K562 (cell line): ENCODE results near the gene RNF213. TPM values are rescaled to one million over a fixed set of nuclear protein-coding genes. Genes with fewer than 3 reads are reported as not detected.
A peak's percentile ranks its signal among the peaks of the same experiment; 100 is the strongest.

ENCODE experiments used
- ATAC-seq: fragments of 200-7000 bp; cut with Tn5 transposase; 3 replicates; pipeline ENCODE4 v1.9.1; 2020; ENCODE audit warnings: moderate library complexity
- BruUV-seq: library from RNA; stranded (reverse); fragments of 400-500 nt; replicated peaks from 2 replicates; lab custom pipeline; 2021; lab: Mats Ljungman, UMichigan
- CTCF ChIA-PET: fragments of 300-600 bp; formaldehyde crosslinking; extraction: SDS; loops from one replicate; lab custom pipeline; 2021; ENCODE audit warnings: low intra/inter-chr PET ratio; lab: Yijun Ruan, JAX
- POLR2A ChIA-PET: fragments of 300-600, 350-650 bp; sonication (Branson Sonifier 250); formaldehyde crosslinking; extraction: SDS; loops from one replicate; lab custom pipeline; 2021; ENCODE audit warnings: antibody characterized with exemption, inconsistent platforms; lab: Yijun Ruan, JAX
- DNase-seq, 4 experiments: peaks; one replicate each; pipeline versions ENCODE4 v3.0.0 to v3.0.0-alpha.2; 2011 to 2018; ENCODE audit warnings: low spot score in 3 of 4, mixed read lengths in 3 of 4; ENCODE audit errors: extremely low read depth in 1 of 4
- FAIRE-seq: peaks from 2 replicates; lab custom pipeline; 2011; peaks lifted over from hg19 to GRCh38; lab: Jason Lieb, UNC
- H2AFZ ChIP-seq: 2 replicates; pipeline ENCODE4 v1.6.0; 2011; ENCODE audit warnings: low read depth, low read length, control low read depth, inconsistent platforms
- H3K27ac ChIP-seq: fragments of 200-600 bp; 3 replicates; pipeline ENCODE4 v1.8.0; 2011; ENCODE audit warnings: low read depth, mild to moderate bottlenecking, control low read depth, inconsistent platforms, low read length, moderate library complexity, mixed read lengths; ENCODE audit errors: extremely low read depth
- H3K27me3 ChIP-seq, 2 experiments: fragments of 300-600 bp in 1 of 2; 2 replicates in 1 of 2; 3 replicates in 1 of 2; pipeline versions ENCODE4 v1.6.0 to v1.8.0; 2011; ENCODE audit warnings: inconsistent platforms in 2 of 2, low read length in 2 of 2, mild to moderate bottlenecking in 1 of 2, mixed read lengths in 1 of 2, moderate library complexity in 1 of 2; ENCODE audit not compliant: control insufficient read depth in 2 of 2, insufficient read depth in 2 of 2
- H3K36me3 ChIP-seq: fragments of 300-600 bp; 3 replicates; pipeline ENCODE4 v1.8.0; 2011; ENCODE audit warnings: mild to moderate bottlenecking, low read length, inconsistent platforms; ENCODE audit not compliant: control insufficient read depth, insufficient read depth
- H3K4me1 ChIP-seq, 2 experiments: fragments of 200-600 bp in 1 of 2; replicated peaks in 1 of 2; 2 replicates in 1 of 2; 3 replicates in 1 of 2; pipeline versions ENCODE4 v1.5.1 to v1.8.0; 2011; ENCODE audit warnings: inconsistent platforms in 2 of 2, low read length in 2 of 2, mild to moderate bottlenecking in 1 of 2, mixed read lengths in 1 of 2, moderate library complexity in 1 of 2; ENCODE audit not compliant: control insufficient read depth in 2 of 2, insufficient read depth in 2 of 2
- H3K4me2 ChIP-seq: 2 replicates; pipeline ENCODE4 v1.6.1; 2011; ENCODE audit warnings: low read length, control low read depth, inconsistent platforms, mixed read lengths; ENCODE audit not compliant: insufficient read depth
- H3K4me3 ChIP-seq: fragments of 200-600 bp; sonication (generic), shearing (Covaris generic); 2 replicates; pipeline ENCODE4 v1.5.1; 2016; ENCODE audit warnings: control low read depth, inconsistent platforms
- H3K79me2 ChIP-seq: fragments of 200-600 bp; 3 replicates; pipeline ENCODE4 v1.8.0; 2011; ENCODE audit warnings: low read length, inconsistent platforms; ENCODE audit not compliant: control insufficient read depth, insufficient read depth
- H3K9ac ChIP-seq, 2 experiments: 2 replicates each; pipeline versions ENCODE4 v1.6.0 to v1.6.1; 2011; ENCODE audit warnings: low read depth in 2 of 2, low read length in 2 of 2, control low read depth in 1 of 2, inconsistent platforms in 1 of 2, mild to moderate bottlenecking in 1 of 2, mixed read lengths in 1 of 2; ENCODE audit not compliant: insufficient read depth in 1 of 2
- H3K9me1 ChIP-seq: one replicate; pipeline ENCODE4 v1.6.0; 2011; ENCODE audit warnings: inconsistent platforms, mild to moderate bottlenecking, low read length, moderate library complexity; ENCODE audit not compliant: control insufficient read depth, insufficient read depth
- H3K9me3 ChIP-seq: replicated peaks from 2 replicates; pipeline ENCODE4 v1.5.1; 2011; ENCODE audit warnings: low read depth, low read length, inconsistent platforms; ENCODE audit not compliant: control insufficient read depth, insufficient read depth
- H4K20me1 ChIP-seq: replicated peaks from 2 replicates; pipeline ENCODE4 v1.6.1; 2011; ENCODE audit warnings: low read length, inconsistent platforms, mixed read lengths; ENCODE audit not compliant: control insufficient read depth, insufficient read depth
- EP400 ChIP-seq: fragments of 450-650 bp; IDR thresholded peaks from 2 replicates; pipeline ENCODE4 v1.6.1; 2017; ENCODE audit warnings: antibody characterized with exemption, mild to moderate bottlenecking, moderate library complexity
- HLTF ChIP-seq: fragments of 450-650 bp; IDR thresholded peaks from 2 replicates; pipeline ENCODE4 v1.6.1; 2016
- NFRKB ChIP-seq: fragments of 450-650 bp; IDR thresholded peaks from 2 replicates; pipeline ENCODE4 v1.6.1; 2016; ENCODE audit warnings: low read depth
- PCBP1 ChIP-seq: fragments of 200-400 bp; formaldehyde crosslinking; IDR thresholded peaks from 2 replicates; pipeline ENCODE4 v1.6.1; 2018; ENCODE audit warnings: mild to moderate bottlenecking, low read depth, low read length; ENCODE audit not compliant: poor library complexity, severe bottlenecking
- ZNF133 ChIP-seq: fragments of 250-450 bp; sonication (Bioruptor Pico); IDR thresholded peaks from 2 replicates; pipeline ENCODE4 v1.4.0; 2020; ENCODE audit warnings: mild to moderate bottlenecking
- WGBS: fragments of 100-300 bp; shearing (Covaris generic); methylation state at CpG from one replicate; pipeline ENCODE4 v1.1.6; 2016; ENCODE audit warnings: low coverage, mixed read lengths; ENCODE audit not compliant: insufficient coverage; ENCODE audit errors: missing lambda C conversion rate; 5-methylcytosine and 5-hydroxymethylcytosine counted together
- in situ Hi-C: fragments of 300-500 bp; cut with MboI; formaldehyde crosslinking; loops from 4 replicates; pipeline ENCODE4 v1.15.0; 2018; ENCODE audit warnings: inconsistent platforms, mixed read lengths
- intact Hi-C: fragments of 100-400 bp; cut with micrococcal nuclease; formaldehyde crosslinking; loops from 2 replicates; pipeline ENCODE4 v1.14.2; 2022
- polyA plus RNA-seq, 8 experiments: library from polyadenylated mRNA; depleted of rRNA in 4 of 8; stranded (reverse) in 5 of 8; unstranded in 3 of 8; fragments of >200 nt; fragmentation: Nextera tagmentation in 2 of 8; fragmentation: Illumina TruSeq in 1 of 8; extraction: Ambion mirVana in 2 of 8; extraction: Trizol in 1 of 8; gene quantifications; 2 replicates each; pipeline versions ENCODE4 v1.2.1 to v1.2.3, GENCODE V29; 2011 to 2014; ENCODE audit warnings: inconsistent platforms in 1 of 8, missing spikeins in 1 of 8
- total RNA-seq, 7 experiments: library from RNA; depleted of rRNA in 6 of 7; stranded (reverse); fragments of >200 nt in 6 of 7; fragmentation: Illumina TruSeq in 2 of 7; extraction: Trizol in 2 of 7; gene quantifications; 2 replicates each; pipeline versions ENCODE4 v1.2.1 to v1.2.3, GENCODE V29; 2011 to 2021; ENCODE audit warnings: low replicate concordance in 1 of 7
- TF ChIP-seq, protein P1 (sequence below): sonication (generic); formaldehyde crosslinking; IDR thresholded peaks from 2 replicates; pipeline ENCODE4 v1.8.0; 2022; ENCODE audit warnings: mild to moderate bottlenecking, missing genetic modification reagents
- TF ChIP-seq, protein P2 (sequence below): sonication (generic); formaldehyde crosslinking; IDR thresholded peaks from 2 replicates; pipeline ENCODE4 v1.8.1; 2023; ENCODE audit warnings: mild to moderate bottlenecking, missing genetic modification reagents
- TF ChIP-seq, protein P3 (sequence below): sonication (generic); formaldehyde crosslinking; IDR thresholded peaks from 2 replicates; pipeline ENCODE4 v1.8.1; 2022; ENCODE audit warnings: missing genetic modification reagents
- TF ChIP-seq, protein P4 (sequence below), 2 experiments: fragments of 450-650 bp; IDR thresholded peaks; 2 replicates each; pipeline ENCODE4 v1.6.1; 2018; ENCODE audit warnings: mild to moderate bottlenecking in 2 of 2, low read depth in 1 of 2; ENCODE audit not compliant: partially characterized antibody in 2 of 2
- TF ChIP-seq, protein P5 (sequence below): IDR thresholded peaks from 2 replicates; pipeline ENCODE4 v1.6.1; 2011; ENCODE audit not compliant: insufficient read length; ENCODE audit errors: extremely low read depth

Gene RNF213
- total and polyA plus RNA-seq, 9 of the 15 experiments (the other 6 are each of a cell fraction or from before 2014, with no cell fraction given): 5.3 to 33.6 (median 17.9) TPM

DNA sequence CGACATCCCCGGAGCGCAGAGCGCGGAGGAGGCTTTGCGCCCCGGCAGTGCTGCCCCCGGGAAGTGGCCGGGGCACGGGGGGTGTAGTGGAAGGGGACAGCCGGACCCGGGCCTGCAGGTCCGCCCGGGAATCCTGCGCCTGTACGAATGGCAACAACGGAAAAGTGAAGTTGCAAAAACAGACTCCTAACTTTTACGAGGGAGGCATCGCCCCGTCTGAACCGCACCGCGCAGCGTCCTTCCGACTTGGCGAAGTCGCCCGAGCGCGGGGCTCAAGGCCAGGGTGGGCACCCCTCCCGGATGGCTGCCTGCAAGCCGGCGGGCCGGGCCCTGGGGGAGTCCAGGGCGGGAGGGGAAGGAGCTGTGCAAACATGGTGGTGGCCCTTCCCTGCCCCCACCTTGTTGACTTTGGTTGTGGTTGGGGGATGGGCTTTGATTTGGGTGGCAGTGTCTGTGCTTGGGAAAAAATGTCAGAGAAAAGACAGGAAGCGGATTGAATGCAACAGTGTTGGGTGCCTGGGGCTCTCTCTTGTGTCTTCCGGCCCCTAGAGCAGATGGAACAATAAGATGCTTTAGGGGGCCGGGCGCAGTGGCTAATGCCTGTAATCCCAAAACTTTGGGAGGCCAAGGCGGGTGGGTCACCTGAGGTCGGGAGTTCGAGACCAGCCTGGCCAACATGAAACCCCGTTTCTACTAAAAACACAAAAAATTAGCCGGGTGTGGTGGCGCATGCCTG is 675 bp downstream of the RNF213 start:
- peak; percentile 34 to 59 (median 36) for DNase-seq
- no peak for FAIRE-seq
- peak overlapping the region; percentile 80 for H3K4me2 ChIP-seq
- peak; percentile 23 for ATAC-seq
- H3K9ac ChIP-seq: peak overlapping the region; percentile 75 to 98
- in situ Hi-C loops (no loop called here), intact Hi-C loops (no loop called here)
- no peaks in the 10 kb centered on the region for H3K27me3 ChIP-seq
- H3K9me3 ChIP-seq: no peaks in the 10 kb centered on the region
- BruUV-seq: TSS peak; percentile 70
- ChIA-PET CTCF (no interaction called here), POLR2A (interaction anchor here (1.2 kb wide), 1 partner anchor 9 kb away, joined by 5 read pairs; no protein-coding TSS in a partner anchor)
- peaks cover 53 to 72% of the 10 kb centered on the region in 2 experiments for H3K4me1 ChIP-seq
- peak overlapping the region; percentile 57; the same call in 1 of the 2 replicates for H2AFZ ChIP-seq
- H3K4me3 ChIP-seq: peak overlapping the region; percentile 65
- H3K36me3 ChIP-seq: peaks cover 16% of the 10 kb centered on the region; the same call in 2 of the 3 replicates
- peak overlapping the region; percentile 84 for H3K27ac ChIP-seq
- no peaks in the 10 kb centered on the region for H4K20me1 ChIP-seq
- no peaks in the 10 kb centered on the region for H3K9me1 ChIP-seq
- peaks cover 27% of the 10 kb centered on the region for H3K79me2 ChIP-seq
- 2% methylated on average over 39 of the region's 45 CpGs for WGBS
- peak; percentile 9 for TF ChIP-seq PCBP1
- TF ChIP-seq, protein P1, sequence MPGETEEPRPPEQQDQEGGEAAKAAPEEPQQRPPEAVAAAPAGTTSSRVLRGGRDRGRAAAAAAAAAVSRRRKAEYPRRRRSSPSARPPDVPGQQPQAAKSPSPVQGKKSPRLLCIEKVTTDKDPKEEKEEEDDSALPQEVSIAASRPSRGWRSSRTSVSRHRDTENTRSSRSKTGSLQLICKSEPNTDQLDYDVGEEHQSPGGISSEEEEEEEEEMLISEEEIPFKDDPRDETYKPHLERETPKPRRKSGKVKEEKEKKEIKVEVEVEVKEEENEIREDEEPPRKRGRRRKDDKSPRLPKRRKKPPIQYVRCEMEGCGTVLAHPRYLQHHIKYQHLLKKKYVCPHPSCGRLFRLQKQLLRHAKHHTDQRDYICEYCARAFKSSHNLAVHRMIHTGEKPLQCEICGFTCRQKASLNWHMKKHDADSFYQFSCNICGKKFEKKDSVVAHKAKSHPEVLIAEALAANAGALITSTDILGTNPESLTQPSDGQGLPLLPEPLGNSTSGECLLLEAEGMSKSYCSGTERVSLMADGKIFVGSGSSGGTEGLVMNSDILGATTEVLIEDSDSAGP (CRISPR knock-in tag): no peak
- 0 out of 2 replicates have a peak, but pooled peaks have one; percentile 68 for TF ChIP-seq NFRKB
- no peak for TF ChIP-seq ZNF133 (CRISPR knock-in tag)
- TF ChIP-seq, protein P2, sequence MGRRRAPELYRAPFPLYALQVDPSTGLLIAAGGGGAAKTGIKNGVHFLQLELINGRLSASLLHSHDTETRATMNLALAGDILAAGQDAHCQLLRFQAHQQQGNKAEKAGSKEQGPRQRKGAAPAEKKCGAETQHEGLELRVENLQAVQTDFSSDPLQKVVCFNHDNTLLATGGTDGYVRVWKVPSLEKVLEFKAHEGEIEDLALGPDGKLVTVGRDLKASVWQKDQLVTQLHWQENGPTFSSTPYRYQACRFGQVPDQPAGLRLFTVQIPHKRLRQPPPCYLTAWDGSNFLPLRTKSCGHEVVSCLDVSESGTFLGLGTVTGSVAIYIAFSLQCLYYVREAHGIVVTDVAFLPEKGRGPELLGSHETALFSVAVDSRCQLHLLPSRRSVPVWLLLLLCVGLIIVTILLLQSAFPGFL (CRISPR knock-in tag): 0 out of 2 replicates have a peak, but pooled peaks have one; percentile 66
- TF ChIP-seq, protein P3, sequence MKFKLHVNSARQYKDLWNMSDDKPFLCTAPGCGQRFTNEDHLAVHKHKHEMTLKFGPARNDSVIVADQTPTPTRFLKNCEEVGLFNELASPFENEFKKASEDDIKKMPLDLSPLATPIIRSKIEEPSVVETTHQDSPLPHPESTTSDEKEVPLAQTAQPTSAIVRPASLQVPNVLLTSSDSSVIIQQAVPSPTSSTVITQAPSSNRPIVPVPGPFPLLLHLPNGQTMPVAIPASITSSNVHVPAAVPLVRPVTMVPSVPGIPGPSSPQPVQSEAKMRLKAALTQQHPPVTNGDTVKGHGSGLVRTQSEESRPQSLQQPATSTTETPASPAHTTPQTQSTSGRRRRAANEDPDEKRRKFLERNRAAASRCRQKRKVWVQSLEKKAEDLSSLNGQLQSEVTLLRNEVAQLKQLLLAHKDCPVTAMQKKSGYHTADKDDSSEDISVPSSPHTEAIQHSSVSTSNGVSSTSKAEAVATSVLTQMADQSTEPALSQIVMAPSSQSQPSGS (CRISPR knock-in tag): no peak
- TF ChIP-seq, protein P4, sequence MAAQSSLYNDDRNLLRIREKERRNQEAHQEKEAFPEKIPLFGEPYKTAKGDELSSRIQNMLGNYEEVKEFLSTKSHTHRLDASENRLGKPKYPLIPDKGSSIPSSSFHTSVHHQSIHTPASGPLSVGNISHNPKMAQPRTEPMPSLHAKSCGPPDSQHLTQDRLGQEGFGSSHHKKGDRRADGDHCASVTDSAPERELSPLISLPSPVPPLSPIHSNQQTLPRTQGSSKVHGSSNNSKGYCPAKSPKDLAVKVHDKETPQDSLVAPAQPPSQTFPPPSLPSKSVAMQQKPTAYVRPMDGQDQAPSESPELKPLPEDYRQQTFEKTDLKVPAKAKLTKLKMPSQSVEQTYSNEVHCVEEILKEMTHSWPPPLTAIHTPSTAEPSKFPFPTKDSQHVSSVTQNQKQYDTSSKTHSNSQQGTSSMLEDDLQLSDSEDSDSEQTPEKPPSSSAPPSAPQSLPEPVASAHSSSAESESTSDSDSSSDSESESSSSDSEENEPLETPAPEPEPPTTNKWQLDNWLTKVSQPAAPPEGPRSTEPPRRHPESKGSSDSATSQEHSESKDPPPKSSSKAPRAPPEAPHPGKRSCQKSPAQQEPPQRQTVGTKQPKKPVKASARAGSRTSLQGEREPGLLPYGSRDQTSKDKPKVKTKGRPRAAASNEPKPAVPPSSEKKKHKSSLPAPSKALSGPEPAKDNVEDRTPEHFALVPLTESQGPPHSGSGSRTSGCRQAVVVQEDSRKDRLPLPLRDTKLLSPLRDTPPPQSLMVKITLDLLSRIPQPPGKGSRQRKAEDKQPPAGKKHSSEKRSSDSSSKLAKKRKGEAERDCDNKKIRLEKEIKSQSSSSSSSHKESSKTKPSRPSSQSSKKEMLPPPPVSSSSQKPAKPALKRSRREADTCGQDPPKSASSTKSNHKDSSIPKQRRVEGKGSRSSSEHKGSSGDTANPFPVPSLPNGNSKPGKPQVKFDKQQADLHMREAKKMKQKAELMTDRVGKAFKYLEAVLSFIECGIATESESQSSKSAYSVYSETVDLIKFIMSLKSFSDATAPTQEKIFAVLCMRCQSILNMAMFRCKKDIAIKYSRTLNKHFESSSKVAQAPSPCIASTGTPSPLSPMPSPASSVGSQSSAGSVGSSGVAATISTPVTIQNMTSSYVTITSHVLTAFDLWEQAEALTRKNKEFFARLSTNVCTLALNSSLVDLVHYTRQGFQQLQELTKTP (IDR thresholded peaks at IDR 0.05; ENCODE audit: low read depth in 1 of 2, partially characterized antibody in 2 of 2): no peak
- no peak for TF ChIP-seq HLTF
- TF ChIP-seq EP400: peak; percentile 4; the same call in 1 of the 2 replicates
- TF ChIP-seq, protein P5, sequence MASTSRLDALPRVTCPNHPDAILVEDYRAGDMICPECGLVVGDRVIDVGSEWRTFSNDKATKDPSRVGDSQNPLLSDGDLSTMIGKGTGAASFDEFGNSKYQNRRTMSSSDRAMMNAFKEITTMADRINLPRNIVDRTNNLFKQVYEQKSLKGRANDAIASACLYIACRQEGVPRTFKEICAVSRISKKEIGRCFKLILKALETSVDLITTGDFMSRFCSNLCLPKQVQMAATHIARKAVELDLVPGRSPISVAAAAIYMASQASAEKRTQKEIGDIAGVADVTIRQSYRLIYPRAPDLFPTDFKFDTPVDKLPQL: no peak
